Stimulated activated CD4-positive, alpha-beta T cell treated with anti-CD3 and anti-CD28 coated beads, Interleukin-2, amount 100 ng/mL, for 4 hours (primary cell): ENCODE data around the gene TNFAIP8L1.

ENCODE experiments used
- DNase-seq: peaks from one replicate; pipeline ENCODE4 v3.0.0-alpha.2; 2020; ENCODE audit warnings: low read depth

Gene TNFAIP8L1

DNA sequence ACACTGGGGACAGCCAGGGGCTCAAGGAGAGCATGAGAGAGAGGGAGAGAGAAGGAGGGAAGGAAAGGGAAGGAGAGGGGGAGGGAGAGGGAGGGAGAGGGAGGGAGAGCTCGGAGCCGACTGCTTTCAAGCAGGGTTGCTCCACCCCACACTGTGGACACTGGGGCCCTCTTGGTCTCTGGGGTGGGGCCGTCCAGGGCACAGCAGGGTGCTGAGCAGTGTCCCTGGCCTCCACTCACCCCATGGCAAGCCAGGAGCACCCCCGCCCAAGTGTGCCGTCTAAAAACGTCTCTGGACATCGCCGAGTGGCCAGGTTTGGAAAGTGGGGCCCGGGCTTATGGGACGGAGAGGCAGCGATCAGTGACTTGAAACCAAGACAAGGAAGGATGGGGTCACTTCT lies 63.4 kb downstream of the TNFAIP8L1 start:
- no peak for DNase-seq

DNA sequence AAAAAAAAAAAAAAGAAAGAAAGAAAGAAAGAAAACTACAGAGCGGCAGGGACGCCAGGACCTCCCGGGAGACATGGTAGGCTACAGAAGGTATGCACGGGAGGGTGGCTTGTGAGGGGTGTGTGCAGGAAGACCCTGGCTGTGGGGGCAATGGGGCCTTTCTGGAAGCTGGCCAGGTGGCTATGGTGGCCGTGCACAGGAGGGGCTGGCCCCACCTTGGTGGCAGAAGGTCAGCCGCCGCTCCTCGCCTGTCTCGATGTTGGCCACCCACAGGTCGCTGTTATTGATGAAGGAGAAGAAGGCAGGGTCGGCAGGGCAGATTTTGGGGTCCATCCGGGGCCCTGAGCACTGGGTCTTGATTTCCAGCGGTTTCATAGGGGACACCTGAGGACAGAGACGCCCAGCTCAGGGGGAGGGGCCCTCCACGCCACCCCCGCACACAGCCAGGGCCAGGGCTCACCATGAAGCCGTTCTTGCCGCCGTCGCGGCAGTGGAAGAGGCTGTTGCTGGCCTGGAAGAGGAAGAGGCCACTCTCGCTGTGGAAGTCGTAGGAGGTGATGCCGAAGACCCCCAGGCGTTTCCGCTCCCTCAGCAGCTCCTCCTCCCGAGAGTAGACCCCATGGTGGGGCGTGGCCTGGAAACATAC lies 64.5 kb downstream of the TNFAIP8L1 start:
- no peak for DNase-seq

GRCh38 chr19:4704317-4704673 lies 65.0 kb downstream of the TNFAIP8L1 start:
- no peak for DNase-seq
